ENCODE measurements around the gene GSTP1.
"Not testable (repeated sequence)": the region's sequence is repeated elsewhere in the genome, so short reads cannot be mapped to it uniquely, and the experiment has no call there.

- not testable (repeated sequence) for TF ChIP-seq POLR2A, CTCF (IDR thresholded peaks at IDR 0.05)
Measured at GRCh38 chr11:67622905-67623304, 39.3 kb downstream of the GSTP1 start.

Measured in uterus (tissue), 2 donors.